Lower leg skin (tissue), 4 donors: ENCODE data around the gene SOHLH2. TPM values are rescaled to one million over a fixed set of nuclear protein-coding genes. Genes with fewer than 3 reads are reported as not detected.
A peak's percentile ranks its signal among the peaks of the same experiment; 100 is the strongest.

Experiments used
- DNase-seq, 2 donors: peaks; one replicate each; pipeline ENCODE4 v3.0.0-alpha.2; 2019; ENCODE audit warnings: low spot score in 2 of 2
- H3K4me3 ChIP-seq: fragments of 200-600 bp; sonication (generic); 2 replicates; pipeline ENCODE4 v1.5.1; 2017; ENCODE audit warnings: mild to moderate bottlenecking, low read depth; ENCODE audit not compliant: poor library complexity, severe bottlenecking
- POLR2A ChIP-seq, 2 donors: fragments of 450-650 bp; IDR thresholded peaks; one replicate each; pipeline ENCODE4 v1.6.1; 2016 to 2017; ENCODE audit warnings: antibody characterized with exemption in 2 of 2, mild to moderate bottlenecking in 1 of 2, moderate library complexity in 1 of 2
- WGBS, 2 donors: methylation state at CpG; one replicate each; pipeline ENCODE4 v1.1.5; 2018; 5-methylcytosine and 5-hydroxymethylcytosine counted together
- intact Hi-C: fragments of 100-400 bp; cut with DNase I; formaldehyde crosslinking; loops from one replicate; pipeline ENCODE4 v1.15.0; 2023; ENCODE audit warnings: low total_unique reads
- total RNA-seq, 4 donors: library from RNA; depleted of rRNA; stranded (reverse); fragments of >200 nt; gene quantifications; one replicate each; pipeline ENCODE4 v1.1.0, GENCODE V29; 2016
- TF ChIP-seq, protein P1 (sequence below), 3 donors: fragments of 450-650 bp; IDR thresholded peaks; one replicate each; pipeline ENCODE4 v1.5.1; 2016; ENCODE audit warnings: antibody characterized with exemption in 3 of 3, mild to moderate bottlenecking in 3 of 3, moderate library complexity in 2 of 3

Gene SOHLH2
- total RNA-seq, 4 donors from 2014 or later: not detected

DNA sequence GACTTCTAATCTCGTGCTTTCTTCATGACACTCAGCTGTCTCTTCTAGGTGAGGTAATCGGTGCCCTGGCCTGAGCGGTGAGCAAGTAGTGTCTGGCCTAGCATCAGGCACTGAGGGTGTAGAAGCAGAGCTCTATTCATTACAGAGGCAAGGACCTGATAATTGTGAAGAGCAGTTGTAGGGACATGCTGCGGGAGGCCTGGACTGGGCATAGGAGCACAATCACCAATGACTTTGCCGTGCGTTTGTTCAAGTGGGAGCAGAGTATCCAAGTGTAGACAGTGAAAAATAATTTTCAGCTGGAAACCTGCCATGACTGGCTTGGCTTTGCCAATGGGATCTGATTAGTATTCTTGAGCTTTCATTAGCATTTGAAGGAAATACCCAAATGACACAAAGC lies 51.1 kb downstream of the SOHLH2 start:
- no peak overlapping the region for H3K4me3 ChIP-seq
- TF ChIP-seq, protein P1, sequence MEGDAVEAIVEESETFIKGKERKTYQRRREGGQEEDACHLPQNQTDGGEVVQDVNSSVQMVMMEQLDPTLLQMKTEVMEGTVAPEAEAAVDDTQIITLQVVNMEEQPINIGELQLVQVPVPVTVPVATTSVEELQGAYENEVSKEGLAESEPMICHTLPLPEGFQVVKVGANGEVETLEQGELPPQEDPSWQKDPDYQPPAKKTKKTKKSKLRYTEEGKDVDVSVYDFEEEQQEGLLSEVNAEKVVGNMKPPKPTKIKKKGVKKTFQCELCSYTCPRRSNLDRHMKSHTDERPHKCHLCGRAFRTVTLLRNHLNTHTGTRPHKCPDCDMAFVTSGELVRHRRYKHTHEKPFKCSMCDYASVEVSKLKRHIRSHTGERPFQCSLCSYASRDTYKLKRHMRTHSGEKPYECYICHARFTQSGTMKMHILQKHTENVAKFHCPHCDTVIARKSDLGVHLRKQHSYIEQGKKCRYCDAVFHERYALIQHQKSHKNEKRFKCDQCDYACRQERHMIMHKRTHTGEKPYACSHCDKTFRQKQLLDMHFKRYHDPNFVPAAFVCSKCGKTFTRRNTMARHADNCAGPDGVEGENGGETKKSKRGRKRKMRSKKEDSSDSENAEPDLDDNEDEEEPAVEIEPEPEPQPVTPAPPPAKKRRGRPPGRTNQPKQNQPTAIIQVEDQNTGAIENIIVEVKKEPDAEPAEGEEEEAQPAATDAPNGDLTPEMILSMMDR (IDR thresholded peaks at IDR 0.05): no peak
- no peak for TF ChIP-seq POLR2A (IDR thresholded peaks at IDR 0.05)
- intact Hi-C loops: no loop called here
- no peak for DNase-seq
- 71 to 79% methylated on average over 6 of the region's 6 CpGs for WGBS, 2 donors

DNA sequence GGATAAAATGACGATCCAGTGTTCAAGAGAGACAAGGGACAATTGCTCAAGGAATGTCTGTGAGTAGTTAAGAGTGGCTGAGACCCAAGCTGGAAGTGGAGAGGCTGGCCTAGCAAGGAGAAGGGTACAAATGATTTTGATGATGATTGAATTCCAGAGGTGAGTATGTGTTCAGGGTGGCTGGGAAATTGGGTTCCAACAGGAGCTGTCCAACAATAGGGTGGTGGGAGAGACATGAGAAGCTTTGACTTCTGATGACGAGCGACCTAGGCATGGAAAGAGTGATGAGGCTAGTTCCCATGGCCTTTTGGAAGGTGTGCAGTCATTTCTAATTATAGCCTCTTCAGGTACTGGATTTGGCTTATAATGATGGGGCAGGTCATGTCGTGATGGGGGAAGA lies 54.1 kb downstream of the SOHLH2 start:
- TF ChIP-seq, protein P1 (IDR thresholded peaks at IDR 0.05): no peak
- no peak for TF ChIP-seq POLR2A (IDR thresholded peaks at IDR 0.05)
- H3K4me3 ChIP-seq: no peak overlapping the region
- intact Hi-C loops: no loop called here
- WGBS, 2 donors: 87 to 89% methylated on average over 4 of the region's 4 CpGs
- peak in 1 of 2 donors; percentile 21 for DNase-seq

DNA sequence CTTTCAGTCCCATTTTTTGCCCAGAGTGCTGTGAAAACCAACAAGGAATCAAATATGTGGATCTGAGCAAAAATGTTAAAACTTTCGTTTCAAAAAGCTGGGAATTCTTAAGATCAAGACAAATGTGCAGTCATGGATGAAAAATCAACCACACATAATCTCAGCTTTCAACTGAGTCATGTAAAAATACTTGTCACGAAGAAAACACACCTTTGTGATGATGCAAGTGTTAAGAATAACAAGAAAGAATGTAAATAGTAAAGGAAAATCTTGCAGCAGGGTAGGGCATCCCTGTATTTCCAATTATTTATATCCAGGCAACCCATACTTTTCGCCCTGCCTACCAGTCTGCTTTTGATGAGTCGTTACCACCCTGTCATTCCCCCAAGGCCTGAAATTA lies 55.7 kb downstream of the SOHLH2 start:
- WGBS, 2 donors: 65 to 70% methylated on average over 4 of the region's 4 CpGs
- H3K4me3 ChIP-seq: no peak overlapping the region
- no peak for TF ChIP-seq POLR2A (IDR thresholded peaks at IDR 0.05)
- TF ChIP-seq, protein P1 (IDR thresholded peaks at IDR 0.05): no peak
- no peak for DNase-seq
- intact Hi-C loops: no loop called here

DNA sequence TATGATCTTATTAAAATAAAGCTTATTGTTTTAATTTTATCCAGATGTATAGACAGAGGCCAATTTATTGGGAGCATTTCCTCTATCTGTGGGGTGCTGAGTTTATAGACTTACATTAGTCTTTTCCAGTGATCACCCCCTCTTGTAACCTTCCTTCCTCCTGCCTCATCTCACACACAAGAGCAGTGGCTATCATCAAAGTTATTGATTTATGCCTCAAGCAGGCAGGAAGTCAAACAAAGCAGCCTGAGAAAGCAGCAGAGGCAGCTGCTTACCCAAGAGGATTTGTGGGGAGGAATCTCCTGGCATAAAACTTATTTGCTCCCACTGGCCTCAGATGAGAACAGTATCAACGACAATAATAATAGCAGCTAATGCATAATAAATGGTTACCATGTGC lies 56.9 kb downstream of the SOHLH2 start:
- no peak for TF ChIP-seq POLR2A (IDR thresholded peaks at IDR 0.05)
- TF ChIP-seq, protein P1 (IDR thresholded peaks at IDR 0.05): no peak
- no peak for DNase-seq
- no peak overlapping the region for H3K4me3 ChIP-seq
- 43 to 68% methylated on average over 1 of the region's 1 CpG for WGBS, 2 donors
- intact Hi-C loops: no loop called here

DNA sequence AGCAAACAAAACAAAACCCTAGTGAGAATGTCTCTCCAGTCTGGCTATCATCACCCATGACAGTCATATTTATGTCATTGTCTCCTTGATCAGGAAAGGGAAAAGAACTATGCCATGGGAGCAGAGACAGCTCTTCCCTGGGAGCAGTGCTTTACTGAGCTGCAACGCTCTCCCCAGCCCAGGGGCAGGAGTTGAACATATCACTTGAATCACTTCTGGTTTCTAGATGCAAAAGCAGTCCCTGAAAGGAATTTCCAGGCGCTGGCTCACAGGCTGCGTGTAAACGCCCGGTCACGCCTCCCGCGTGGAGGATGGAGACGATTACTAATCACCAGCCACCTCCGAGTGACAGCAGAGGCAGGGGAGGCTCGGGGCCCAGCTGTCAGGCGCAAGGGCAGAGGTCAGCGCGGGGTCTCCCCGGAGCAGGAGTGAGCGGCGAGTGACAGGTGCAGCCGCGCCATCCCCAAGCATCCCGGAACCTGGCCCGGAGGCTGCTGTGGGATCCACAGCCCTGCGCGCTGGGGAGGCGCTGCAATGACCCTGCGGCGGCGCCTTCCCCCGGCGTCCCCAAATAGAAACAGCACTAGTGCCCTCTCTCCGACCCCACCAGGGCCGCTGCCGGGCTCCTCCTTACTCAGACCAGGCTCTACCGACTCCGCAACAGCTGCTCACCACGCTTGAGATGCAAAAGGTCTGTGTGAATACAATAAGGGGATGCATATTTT lies 59.6 kb downstream of the SOHLH2 start:
- TF ChIP-seq POLR2A (IDR thresholded peaks at IDR 0.05): no peak
- TF ChIP-seq, protein P1 (IDR thresholded peaks at IDR 0.05): no peak
- WGBS, 2 donors: 15 to 18% methylated on average over 33 to 35 of the region's 35 CpGs
- peak in 1 of 2 donors; percentile 86 for DNase-seq
- H3K4me3 ChIP-seq: no peak overlapping the region
- intact Hi-C loops: no loop called here

DNA sequence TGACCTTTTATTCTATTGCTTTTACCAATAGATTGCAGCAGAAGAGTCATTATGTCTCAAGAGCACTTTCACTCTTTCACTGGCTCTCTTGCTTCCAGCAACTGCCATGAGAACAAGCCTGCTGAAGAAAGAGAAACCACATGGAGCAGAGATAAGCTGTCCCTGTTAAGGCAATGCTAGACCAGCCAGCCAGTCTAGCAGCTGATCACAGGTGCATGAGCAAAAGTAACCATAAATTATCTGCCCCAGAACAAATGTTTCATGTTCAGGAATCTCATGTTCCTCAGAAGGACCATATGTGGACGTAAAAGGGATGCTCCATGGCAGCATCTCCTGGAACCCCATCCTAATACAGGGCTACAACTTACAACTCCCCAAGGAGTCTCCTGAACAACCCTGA lies 62.8 kb downstream of the SOHLH2 start:
- 84 to 85% methylated on average over 1 of the region's 1 CpG for WGBS, 2 donors
- no peak overlapping the region for H3K4me3 ChIP-seq
- TF ChIP-seq POLR2A (IDR thresholded peaks at IDR 0.05): no peak
- TF ChIP-seq, protein P1 (IDR thresholded peaks at IDR 0.05): no peak
- intact Hi-C loops: no loop called here
- no peak for DNase-seq
